ENCODE measurements around the gene PLD1.

Gene PLD1

GRCh38 chr3:171677706-171678105, 132.6 kb downstream of the PLD1 start:
- H3K4me3 ChIP-seq (replicated peaks; ENCODE audit: low read depth, low read length), result no peak overlapping the region
- TF ChIP-seq CTCF (IDR thresholded peaks at IDR 0.05; ENCODE audit: low read length, missing control alignments), result no peak
- DNase-seq (ENCODE audit: low read depth), result no peak

- H3K4me3 ChIP-seq (replicated peaks; ENCODE audit: low read depth, low read length), result no peak overlapping the region
- no peak for DNase-seq (ENCODE audit: low read depth)
Observed at GRCh38 chr3:171676601-171677175, 133.6 kb downstream of the PLD1 start.

GRCh38 chr3:171673951-171674350, 136.3 kb downstream of the PLD1 start:
- no peak for TF ChIP-seq CTCF (IDR thresholded peaks at IDR 0.05; ENCODE audit: low read length, missing control alignments)
- H3K4me3 ChIP-seq (replicated peaks; ENCODE audit: low read depth, low read length), result no peak overlapping the region
- DNase-seq (ENCODE audit: low read depth), result no peak

More at GRCh38 chr3:171676601-171677175, 133.6 kb downstream of the PLD1 start:
- TF ChIP-seq CTCF (IDR thresholded peaks at IDR 0.05; ENCODE audit: low read length, missing control alignments), result no peak

GRCh38 chr3:171672538-171672937, 137.7 kb downstream of the PLD1 start:
- no peak for DNase-seq (ENCODE audit: low read depth)
- H3K4me3 ChIP-seq (replicated peaks; ENCODE audit: low read depth, low read length), result no peak overlapping the region
- no peak for TF ChIP-seq CTCF (IDR thresholded peaks at IDR 0.05; ENCODE audit: low read length, missing control alignments)

GRCh38 chr3:171672124-171672523, 138.2 kb downstream of the PLD1 start:
- DNase-seq (ENCODE audit: low read depth), result no peak
- no peak for TF ChIP-seq CTCF (IDR thresholded peaks at IDR 0.05; ENCODE audit: low read length, missing control alignments)

GRCh38 chr3:171671709-171672108, 138.6 kb downstream of the PLD1 start:
- TF ChIP-seq CTCF (IDR thresholded peaks at IDR 0.05; ENCODE audit: low read length, missing control alignments), result no peak
- H3K4me3 ChIP-seq (replicated peaks; ENCODE audit: low read depth, low read length), result no peak overlapping the region
- DNase-seq (ENCODE audit: low read depth), result no peak

More at GRCh38 chr3:171672124-171672523, 138.2 kb downstream of the PLD1 start:
- no peak overlapping the region for H3K4me3 ChIP-seq (replicated peaks; ENCODE audit: low read depth, low read length)

GRCh38 chr3:171666516-171666915, 143.8 kb downstream of the PLD1 start:
- H3K4me3 ChIP-seq (replicated peaks; ENCODE audit: low read depth, low read length), result no peak overlapping the region
- TF ChIP-seq CTCF (IDR thresholded peaks at IDR 0.05; ENCODE audit: low read length, missing control alignments), result no peak
- no peak for DNase-seq (ENCODE audit: low read depth)

Data from fibroblast of pulmonary artery (primary cell).